ENCODE results near the gene CXCL8. TPM values are rescaled to one million over a fixed set of nuclear protein-coding genes. Genes with fewer than 3 reads are reported as not detected.

Gene CXCL8
- total and polyA plus RNA-seq, 2 of the 8 experiments (the other 6 are each of a cell fraction or from before 2014, with no cell fraction given): not detected

DNA sequence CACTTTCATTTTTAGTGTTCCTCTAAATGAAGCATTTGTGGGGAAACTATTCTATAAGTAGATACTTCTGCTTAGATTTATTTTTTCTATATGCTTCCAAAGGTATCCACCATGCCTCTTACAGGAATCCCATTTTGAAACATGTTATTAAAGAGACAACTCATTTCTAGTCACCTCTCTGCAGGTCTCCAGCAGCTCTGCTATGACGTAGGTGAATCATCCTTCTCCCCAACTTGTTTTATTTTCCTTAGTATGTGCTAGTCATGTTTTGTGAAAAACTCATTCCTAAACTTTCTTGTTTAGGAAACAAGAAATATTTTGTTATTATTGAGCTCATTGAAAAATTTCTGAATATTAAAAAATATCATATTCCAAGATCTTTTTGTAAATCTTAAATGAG lies 12.8 kb downstream of the CXCL8 start:
- Histone ChIP-seq H2BK15ac (ENCODE audit: low read length) (no peak overlapping the region), H3K27ac (ENCODE audit: low read depth, low read length) (no peak overlapping the region), H2BK5ac (ENCODE audit: low read depth, low read length) (no peak overlapping the region), H2AFZ (ENCODE audit: low read length) (no peak overlapping the region), H2BK20ac (ENCODE audit: low read length) (no peak overlapping the region), H4K5ac (ENCODE audit: insufficient read length, low read depth, low read length) (no peak overlapping the region), H2AK5ac (ENCODE audit: low read depth, low read length) (no peak overlapping the region), H3K23me2 (ENCODE audit: low read depth, low read length) (no peaks in the 10 kb centered on the region), H4K91ac (replicated peaks; ENCODE audit: insufficient read length, low read length) (no peak overlapping the region), H4K20me1 (replicated peaks in 1 of 2; ENCODE audit: control insufficient read depth in 1 of 2, insufficient read depth in 2 of 2, low read length in 2 of 2) (no peaks in the 10 kb centered on the region), H3K9ac (replicated peaks in 1 of 4; ENCODE audit: extremely low read depth in 1 of 4, low read depth in 3 of 4, low read length in 3 of 4) (no peak overlapping the region), H3K4ac (replicated peaks; ENCODE audit: insufficient read length, low read depth, low read length) (no peak overlapping the region), H3K23ac (ENCODE audit: insufficient read length) (no peak overlapping the region), H3K9me3 (ENCODE audit: insufficient read depth in 2 of 2, low read depth in 1 of 2, low read length in 1 of 2) (no peaks in the 10 kb centered on the region), H3K4me1 (replicated peaks in 1 of 4; ENCODE audit: control insufficient read depth in 3 of 4, insufficient read depth in 4 of 4, low read length in 3 of 4) (no peaks in the 10 kb centered on the region), H4K8ac (ENCODE audit: extremely low read depth, insufficient read depth, low read length) (no peak overlapping the region), H3K79me1 (ENCODE audit: low read depth, low read length) (no peaks in the 10 kb centered on the region), H3K4me2 (ENCODE audit: insufficient read depth in 1 of 2, low read depth in 2 of 2, low read length in 2 of 2) (no peak overlapping the region), H3K4me3 (ENCODE audit: extremely low read depth in 1 of 4, insufficient read depth in 2 of 4, low read depth in 3 of 4, low read length in 4 of 4) (no peak overlapping the region), H2BK120ac (replicated peaks; ENCODE audit: low read depth, low read length) (no peak overlapping the region), H3K79me2 (ENCODE audit: control insufficient read depth in 1 of 2, insufficient read depth in 2 of 2, low read length in 2 of 2) (no peaks in the 10 kb centered on the region), H3K18ac (ENCODE audit: extremely low read depth, low read length) (no peak overlapping the region), H3K56ac (replicated peaks; ENCODE audit: insufficient read length, low read depth, low read length) (no peak overlapping the region), H3K36me3 (ENCODE audit: control insufficient read depth in 2 of 4, insufficient read depth in 4 of 4, low read length in 3 of 4) (no peaks in the 10 kb centered on the region), H2BK12ac (ENCODE audit: low read depth, low read length) (no peak overlapping the region), H3K14ac (ENCODE audit: insufficient read length) (no peak overlapping the region), H3K27me3 (replicated peaks in 1 of 4; ENCODE audit: control insufficient read depth in 3 of 4, extremely low read depth in 1 of 4, insufficient read depth in 3 of 4, low read length in 3 of 4) (no peaks in the 10 kb centered on the region)
- POLR2A ChIA-PET (ENCODE audit: partially characterized antibody): no interaction called here
- 80% methylated on average over 1 of the region's 1 CpG; no CpG with 5 or more reads in 1 of the 2 experiments for WGBS, 2 experiments (ENCODE audit: extremely low coverage in 1 of 2, insufficient coverage in 1 of 2, insufficient read length in 1 of 2, insufficient replicate concordance in 2 of 2, low coverage in 1 of 2, low lambda C conversion rate in 2 of 2, missing lambda C conversion rate in 1 of 2)
- TF ChIP-seq SAP30 (IDR thresholded peaks at IDR 0.05; ENCODE audit: insufficient read depth, insufficient replicate concordance, low read length) (no peak), TBP (IDR thresholded peaks at IDR 0.05; ENCODE audit: low read depth, low read length) (no peak), YY1 (IDR thresholded peaks at IDR 0.05; ENCODE audit: low read depth, low read length) (no peak), CBX8 (IDR thresholded peaks at IDR 0.05; ENCODE audit: borderline replicate concordance, low read depth, low read length) (no peak), SP4 (IDR thresholded peaks at IDR 0.05; ENCODE audit: low read length) (no peak), TCF12 (IDR thresholded peaks at IDR 0.05; ENCODE audit: low read depth, low read length) (no peak), CTBP2 (IDR thresholded peaks at IDR 0.05; ENCODE audit: borderline replicate concordance, insufficient read depth, insufficient read length, low read length) (no peak), SIRT6 (IDR thresholded peaks at IDR 0.05; ENCODE audit: low read length) (no peak)
- TF ChIP-seq, protein P1, sequence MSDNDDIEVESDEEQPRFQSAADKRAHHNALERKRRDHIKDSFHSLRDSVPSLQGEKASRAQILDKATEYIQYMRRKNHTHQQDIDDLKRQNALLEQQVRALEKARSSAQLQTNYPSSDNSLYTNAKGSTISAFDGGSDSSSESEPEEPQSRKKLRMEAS (IDR thresholded peaks at IDR 0.05): no peak
- TF ChIP-seq, protein P2, sequence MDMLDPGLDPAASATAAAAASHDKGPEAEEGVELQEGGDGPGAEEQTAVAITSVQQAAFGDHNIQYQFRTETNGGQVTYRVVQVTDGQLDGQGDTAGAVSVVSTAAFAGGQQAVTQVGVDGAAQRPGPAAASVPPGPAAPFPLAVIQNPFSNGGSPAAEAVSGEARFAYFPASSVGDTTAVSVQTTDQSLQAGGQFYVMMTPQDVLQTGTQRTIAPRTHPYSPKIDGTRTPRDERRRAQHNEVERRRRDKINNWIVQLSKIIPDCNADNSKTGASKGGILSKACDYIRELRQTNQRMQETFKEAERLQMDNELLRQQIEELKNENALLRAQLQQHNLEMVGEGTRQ (IDR thresholded peaks at IDR 0.05; ENCODE audit: low read length): no peak
- CTCF ChIA-PET (ENCODE audit: partially characterized antibody): interaction anchor here (0.9 to 1.9 kb wide), 2 partner anchors 11 to 23 kb away, joined by 3 to 6 read pairs; no protein-coding TSS in a partner anchor
- FAIRE-seq (no peak), DNase-seq (ENCODE audit: low read depth in 1 of 2, low spot score in 2 of 2) (no peak)

All from H1 (cell line).